SK-N-SH (cell line): ENCODE results near the gene MARF1.

Experiments used
- CHD2 ChIP-seq: fragments of 150-350 bp; IDR thresholded peaks from 2 replicates; pipeline ENCODE4 v1.6.1; 2018; ENCODE audit warnings: low read length; ENCODE audit not compliant: partially characterized antibody
- FOXJ3 ChIP-seq: sonication (generic); formaldehyde crosslinking; IDR thresholded peaks from 2 replicates; pipeline ENCODE4 v1.5.1; 2020; ENCODE audit warnings: mild to moderate bottlenecking, missing genetic modification reagents
- GABPA ChIP-seq: IDR thresholded peaks from 2 replicates; pipeline ENCODE4 v1.4.0; 2012; ENCODE audit warnings: low read depth, mild to moderate bottlenecking
- RAD21 ChIP-seq: IDR thresholded peaks from 2 replicates; pipeline ENCODE4 v1.6.1; 2012; ENCODE audit warnings: mild to moderate bottlenecking, low read length
- SMC3 ChIP-seq: IDR thresholded peaks from 2 replicates; pipeline ENCODE4 v1.6.1; 2012; ENCODE audit warnings: low read depth, low read length, improper control_type of control experiment
- TAF1 ChIP-seq: IDR thresholded peaks from 2 replicates; pipeline ENCODE4 v1.6.1; 2012; ENCODE audit warnings: low read depth, mild to moderate bottlenecking, low read length, moderate library complexity, borderline replicate concordance
- TF ChIP-seq, protein P1 (sequence below): fragments of 200-600 bp; sonication (generic); IDR thresholded peaks from 2 replicates; pipeline ENCODE4 v1.6.1; 2017; ENCODE audit warnings: antibody characterized with exemption, mild to moderate bottlenecking, moderate library complexity
- TF ChIP-seq, protein P2 (sequence below): IDR thresholded peaks from 2 replicates; pipeline ENCODE4; 2012

DNA sequence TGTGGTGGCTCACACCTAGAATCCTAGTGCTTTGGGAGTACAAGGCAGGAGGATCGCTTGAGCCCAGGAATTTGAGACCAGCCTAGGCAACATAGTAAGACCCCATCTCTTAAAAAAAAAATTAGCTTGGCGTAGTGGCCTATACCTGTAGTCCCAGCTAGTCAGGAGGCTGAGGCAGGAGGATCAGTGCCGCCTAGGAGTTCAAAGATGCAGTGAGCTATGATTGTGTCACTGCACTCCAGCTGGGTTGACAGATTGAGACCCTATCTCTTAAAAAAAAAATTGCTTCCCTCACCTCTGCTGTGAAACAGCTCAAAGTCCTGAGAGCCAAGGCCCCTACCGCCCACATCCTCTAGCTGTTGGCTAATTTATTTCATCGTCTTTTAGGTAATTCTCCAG is 17.2 kb upstream of the MARF1 start:
- TF ChIP-seq CHD2 (no peak), TAF1 (no peak), SMC3 (no peak), RAD21 (no peak), FOXJ3 (CRISPR knock-in tag) (no peak), GABPA (no peak)
- TF ChIP-seq, protein P1, sequence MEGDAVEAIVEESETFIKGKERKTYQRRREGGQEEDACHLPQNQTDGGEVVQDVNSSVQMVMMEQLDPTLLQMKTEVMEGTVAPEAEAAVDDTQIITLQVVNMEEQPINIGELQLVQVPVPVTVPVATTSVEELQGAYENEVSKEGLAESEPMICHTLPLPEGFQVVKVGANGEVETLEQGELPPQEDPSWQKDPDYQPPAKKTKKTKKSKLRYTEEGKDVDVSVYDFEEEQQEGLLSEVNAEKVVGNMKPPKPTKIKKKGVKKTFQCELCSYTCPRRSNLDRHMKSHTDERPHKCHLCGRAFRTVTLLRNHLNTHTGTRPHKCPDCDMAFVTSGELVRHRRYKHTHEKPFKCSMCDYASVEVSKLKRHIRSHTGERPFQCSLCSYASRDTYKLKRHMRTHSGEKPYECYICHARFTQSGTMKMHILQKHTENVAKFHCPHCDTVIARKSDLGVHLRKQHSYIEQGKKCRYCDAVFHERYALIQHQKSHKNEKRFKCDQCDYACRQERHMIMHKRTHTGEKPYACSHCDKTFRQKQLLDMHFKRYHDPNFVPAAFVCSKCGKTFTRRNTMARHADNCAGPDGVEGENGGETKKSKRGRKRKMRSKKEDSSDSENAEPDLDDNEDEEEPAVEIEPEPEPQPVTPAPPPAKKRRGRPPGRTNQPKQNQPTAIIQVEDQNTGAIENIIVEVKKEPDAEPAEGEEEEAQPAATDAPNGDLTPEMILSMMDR, result no peak
- TF ChIP-seq, protein P2, sequence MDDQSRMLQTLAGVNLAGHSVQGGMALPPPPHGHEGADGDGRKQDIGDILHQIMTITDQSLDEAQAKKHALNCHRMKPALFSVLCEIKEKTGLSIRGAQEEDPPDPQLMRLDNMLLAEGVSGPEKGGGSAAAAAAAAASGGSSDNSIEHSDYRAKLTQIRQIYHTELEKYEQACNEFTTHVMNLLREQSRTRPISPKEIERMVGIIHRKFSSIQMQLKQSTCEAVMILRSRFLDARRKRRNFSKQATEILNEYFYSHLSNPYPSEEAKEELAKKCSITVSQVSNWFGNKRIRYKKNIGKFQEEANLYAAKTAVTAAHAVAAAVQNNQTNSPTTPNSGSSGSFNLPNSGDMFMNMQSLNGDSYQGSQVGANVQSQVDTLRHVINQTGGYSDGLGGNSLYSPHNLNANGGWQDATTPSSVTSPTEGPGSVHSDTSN, result no peak
